GM21619 (cell line): ENCODE measurements around the gene UEVLD.

Experiments used
- ATAC-seq: cut with Tn5 transposase; IDR thresholded peaks from one replicate; pipeline ENCODE4 v1.9.1; 2021; ENCODE audit not compliant: unreplicated experiment

Gene UEVLD

DNA sequence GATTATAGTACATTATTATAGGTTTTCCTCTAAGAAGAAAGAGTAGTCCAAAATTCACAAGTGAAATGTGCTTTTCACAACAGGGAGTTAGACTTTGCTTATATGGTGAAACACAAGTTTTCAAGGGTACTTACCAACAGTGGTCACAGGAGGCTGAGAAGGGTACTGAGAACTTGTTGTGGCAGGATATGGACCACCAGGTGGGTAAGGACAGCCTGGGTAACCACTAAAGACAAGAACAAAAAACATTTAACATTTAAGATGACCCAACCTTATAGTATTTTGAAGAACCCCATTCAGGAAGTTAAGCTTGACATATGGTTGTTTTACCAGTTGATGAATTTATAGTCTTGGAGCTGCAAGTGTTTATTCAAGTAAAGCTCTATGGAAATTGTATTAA, 86.2 kb downstream of the UEVLD start:
- ATAC-seq, result no peak

DNA sequence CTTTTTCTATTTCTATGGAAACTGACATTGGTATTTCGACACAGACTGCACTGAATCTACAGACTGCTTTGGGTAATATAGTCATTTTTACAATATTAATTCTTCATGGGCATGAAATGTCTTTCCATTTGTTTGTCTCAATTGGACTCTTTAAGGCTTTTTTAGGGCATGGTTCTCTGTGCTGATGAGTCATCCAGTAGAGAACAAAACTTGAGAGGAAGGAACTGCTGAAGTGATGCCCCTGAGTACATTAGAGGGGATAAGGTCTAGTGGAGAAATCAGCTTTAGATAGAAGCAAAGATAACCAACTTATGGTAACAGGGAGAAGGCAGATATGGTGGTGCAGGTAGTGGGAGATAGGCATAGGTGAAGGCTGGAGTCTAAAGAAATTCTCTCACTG, 86.9 kb downstream of the UEVLD start:
- ATAC-seq, result no peak

DNA sequence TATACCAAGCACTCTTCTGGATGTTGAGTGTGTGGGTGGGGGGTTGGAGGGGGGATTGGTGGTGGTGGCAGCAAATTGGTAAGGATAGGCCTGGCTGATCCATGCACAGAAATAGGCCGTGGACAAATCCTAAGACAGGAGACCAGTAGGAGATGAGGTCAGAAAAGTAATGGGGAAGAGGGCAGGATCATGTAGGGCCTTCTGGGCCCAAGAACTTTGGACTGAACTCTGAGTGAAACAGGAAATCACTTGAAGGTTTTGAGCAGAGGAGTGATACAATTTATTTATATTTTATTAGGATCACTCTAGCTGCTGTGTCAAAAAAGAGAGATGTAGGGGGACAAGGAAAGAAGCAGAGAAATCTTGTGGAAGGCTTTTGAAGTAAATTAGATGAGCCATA, 90.5 kb downstream of the UEVLD start:
- ATAC-seq, result no peak

DNA sequence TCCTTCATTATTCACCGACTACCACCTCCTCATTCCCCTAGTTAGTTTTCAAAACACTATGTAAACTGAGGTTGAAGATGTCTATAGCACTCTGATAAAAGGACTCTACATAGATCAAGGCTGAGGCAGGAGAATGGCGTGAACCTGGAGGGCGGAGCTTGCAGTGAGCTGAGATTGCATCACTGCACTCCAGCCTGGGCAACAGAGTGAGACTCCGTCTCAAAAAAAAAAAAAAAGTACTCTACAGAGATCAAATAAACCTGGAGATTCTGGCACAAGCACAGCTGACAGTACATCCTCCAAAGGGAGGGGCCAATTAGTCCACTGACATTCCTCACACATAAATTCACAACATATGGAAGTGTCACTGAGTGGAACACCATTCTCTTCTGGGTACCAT, 92.8 kb downstream of the UEVLD start:
- ATAC-seq, result no peak

GRCh38 chr11:18495271-18495670, 93.3 kb downstream of the UEVLD start:
- ATAC-seq, result no peak

GRCh38 chr11:18493310-18493709, 95.2 kb downstream of the UEVLD start:
- no peak for ATAC-seq

DNA sequence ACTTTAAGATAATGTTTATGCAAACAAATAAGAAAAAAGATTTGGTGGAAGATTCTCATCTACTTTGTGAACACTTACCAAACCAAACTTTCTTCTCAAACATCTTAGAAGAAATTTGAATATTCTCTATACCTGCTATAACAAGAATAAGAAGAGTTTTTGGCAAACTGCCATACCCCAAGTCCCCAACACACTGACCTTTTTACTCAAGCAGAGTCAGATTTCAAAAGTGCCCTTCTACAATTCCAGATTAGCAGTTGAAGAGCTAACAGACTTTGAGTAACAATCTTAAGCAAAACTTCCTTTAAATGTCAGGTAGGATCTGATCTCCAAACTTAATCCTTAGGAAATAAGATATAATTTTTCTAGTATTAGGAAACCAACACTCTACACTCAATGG, 95.6 kb downstream of the UEVLD start:
- no peak for ATAC-seq

DNA sequence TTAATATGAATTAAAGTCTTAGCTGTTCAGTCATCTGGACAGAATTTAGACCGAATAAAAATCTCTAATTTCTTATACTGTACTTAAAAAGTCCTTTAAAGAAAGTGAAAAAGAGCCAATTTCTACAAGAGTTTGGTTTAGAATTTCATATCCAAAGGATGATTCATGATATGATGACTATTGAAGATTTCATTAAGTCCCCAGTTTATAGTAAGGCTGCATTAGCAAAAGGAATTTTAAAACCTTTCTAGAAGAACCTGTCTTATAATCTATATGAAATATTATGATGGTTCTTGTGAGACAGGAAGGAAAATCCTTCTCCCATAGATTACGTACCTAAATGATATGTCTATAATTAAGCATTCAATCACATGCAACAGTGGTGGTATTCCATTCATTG, 96.6 kb downstream of the UEVLD start:
- ATAC-seq, result no peak

DNA sequence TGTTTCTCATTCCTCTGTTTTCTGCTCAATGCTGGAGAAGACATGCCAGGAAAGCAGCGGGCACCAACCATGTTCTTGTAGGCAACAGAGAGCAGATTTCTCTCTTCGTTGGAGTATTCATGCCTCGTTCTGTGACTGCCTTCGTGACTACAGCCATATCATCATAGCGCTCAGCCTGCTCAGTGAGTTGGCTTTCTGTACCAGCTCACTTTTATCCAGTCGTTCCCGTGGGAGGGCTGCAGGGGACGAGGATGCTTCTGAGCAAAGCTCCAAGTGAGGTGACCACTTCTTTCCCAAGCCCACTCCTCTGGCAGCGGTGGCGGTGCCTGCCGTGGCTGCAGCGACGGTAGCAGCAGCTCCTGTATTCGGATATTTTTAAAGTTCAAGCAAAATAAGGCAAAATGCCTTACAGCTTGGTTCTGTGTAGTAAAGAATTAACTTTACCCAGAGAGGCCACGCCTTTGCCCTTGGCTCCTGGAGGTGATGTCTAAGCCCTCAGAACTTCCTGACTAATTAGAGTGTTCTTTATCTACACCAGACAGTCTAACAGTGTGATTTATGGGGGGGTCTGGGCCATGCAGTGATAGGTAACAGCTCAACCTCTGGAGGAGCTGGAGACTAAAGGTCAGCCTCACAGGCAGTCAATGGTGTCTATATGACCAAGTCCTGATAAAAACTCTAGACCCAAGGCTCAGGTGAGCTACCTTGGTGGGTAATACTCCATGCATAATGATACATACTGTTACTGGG, 97.6 kb downstream of the UEVLD start:
- no peak for ATAC-seq

DNA sequence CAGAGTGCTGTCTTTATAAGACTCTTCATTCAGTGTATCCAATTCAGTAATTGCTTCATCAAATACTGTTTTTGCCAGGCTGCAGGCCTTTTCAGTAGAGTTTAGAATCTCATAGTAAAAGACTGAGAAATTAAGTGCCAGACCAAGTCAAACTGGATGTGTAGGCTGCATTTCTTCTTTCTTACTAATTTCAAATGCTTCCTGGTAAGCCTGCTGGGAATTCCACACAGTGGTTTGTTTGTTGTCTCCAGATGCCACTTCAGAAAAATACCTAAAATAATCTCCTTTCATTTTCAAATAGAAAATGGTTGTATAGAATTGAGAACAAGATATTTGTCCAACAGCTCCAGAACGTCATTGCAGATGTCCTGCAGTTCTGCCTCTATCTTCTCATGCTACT, 98.2 kb downstream of the UEVLD start:
- ATAC-seq, result no peak

DNA sequence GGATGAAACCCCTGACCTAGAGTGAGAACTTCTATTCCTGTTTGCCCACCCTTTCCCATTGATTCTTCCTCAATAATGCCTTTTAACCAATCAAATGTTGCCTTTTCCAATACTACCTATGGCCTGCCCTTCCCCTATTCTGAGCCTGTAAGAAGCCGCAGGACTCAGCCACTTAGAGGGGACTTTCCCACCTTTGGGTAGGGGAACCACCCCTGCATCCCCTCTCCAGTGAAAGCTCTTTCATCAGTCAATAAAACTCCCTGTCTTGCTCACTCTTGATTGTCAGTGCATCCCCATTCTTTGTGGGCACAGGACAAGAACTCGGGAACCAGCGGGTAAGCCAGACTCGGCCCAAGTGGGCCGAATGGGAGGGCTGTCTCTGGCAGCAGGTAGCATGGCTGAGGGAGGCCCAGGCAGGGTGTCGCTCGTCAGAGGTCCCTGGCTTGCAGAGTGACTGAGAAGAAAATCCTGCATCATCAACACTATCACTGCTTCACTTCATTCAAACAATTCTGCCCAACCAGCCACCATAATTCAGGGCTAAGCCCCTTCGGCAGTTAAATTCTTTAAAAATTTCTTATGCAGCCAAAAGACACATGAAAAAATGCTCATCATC, 102.5 kb downstream of the UEVLD start:
- ATAC-seq, result no peak
